AG04449 (cell line): ENCODE data around the gene RNASE7.
"Not testable (repeated sequence)": the region's sequence is repeated elsewhere in the genome, so short reads cannot be mapped to it uniquely, and the experiment has no call there.

Experiments
- CTCF ChIA-PET: fragments of 350-600 bp; formaldehyde crosslinking; extraction: SDS; loops from one replicate; lab custom pipeline; 2021; ENCODE audit warnings: antibody characterized with exemption; lab: Yijun Ruan, JAX
- POLR2A ChIA-PET: fragments of 400-600, 350-600 bp; formaldehyde crosslinking; extraction: SDS; loops from one replicate; lab custom pipeline; 2020; ENCODE audit warnings: antibody characterized with exemption, inconsistent platforms; lab: Yijun Ruan, JAX
- DNase-seq: peaks from one replicate; pipeline ENCODE4 v3.0.0-alpha.2; 2010; ENCODE audit warnings: low read depth, low spot score
- H3K4me3 ChIP-seq: 2 replicates; pipeline ENCODE4 v1.5.1; 2011; ENCODE audit warnings: low read depth, mild to moderate bottlenecking, control low read depth, low read length
- CTCF ChIP-seq: IDR thresholded peaks from one replicate; pipeline ENCODE4 v1.5.1; 2011; ENCODE audit warnings: mild to moderate bottlenecking, moderate library complexity, low read length, control low read depth, inconsistent platforms; ENCODE audit not compliant: insufficient read depth; ENCODE audit errors: missing control alignments

Gene RNASE7

GRCh38 chr14:21036751-21037150 lies 5.4 kb upstream of the RNASE7 start:
- no peak for DNase-seq
- no peak overlapping the region for H3K4me3 ChIP-seq
- no peak for TF ChIP-seq CTCF
- POLR2A ChIA-PET, result no interaction called here
- CTCF ChIA-PET, result interaction anchor here (1.0 to 12.6 kb wide), 6 partner anchors 10 to 68 kb away, joined by 3 to 172 read pairs (median 10); partner anchors contain the start of gene NDRG2

- TF ChIP-seq CTCF, result no peak
- no peak for DNase-seq
- H3K4me3 ChIP-seq, result no peak overlapping the region
- POLR2A ChIA-PET, result no interaction called here
- CTCF ChIA-PET, result interaction anchor here (1.8 to 12.6 kb wide), 3 partner anchors 10 to 67 kb away, joined by 11 to 172 read pairs (median 12); no protein-coding TSS in a partner anchor
Measured at GRCh38 chr14:21037156-21037555, 5.0 kb upstream of the RNASE7 start.

- no peak for DNase-seq
- ChIA-PET POLR2A (no interaction called here), CTCF (interaction anchor here (1.3 to 7.0 kb wide), 15 partner anchors 8 to 343 kb away, joined by 3 to 287 read pairs (median 11); partner anchors contain the start of genes NDRG2 and TPPP2)
- no peak overlapping the region for H3K4me3 ChIP-seq
- no peak for TF ChIP-seq CTCF
Measured at GRCh38 chr14:21038441-21039422, 3.4 kb upstream of the RNASE7 start.

GRCh38 chr14:21039585-21040369 lies 2.4 kb upstream of the RNASE7 start:
- peak; percentile 56 for TF ChIP-seq CTCF
- CTCF ChIA-PET, result interaction anchor here (0.5 to 7.0 kb wide), 33 partner anchors 8 to 417 kb away, joined by 3 to 287 read pairs (median 6); partner anchors contain the start of genes METTL17, NDRG2, RNASE8 and SLC39A2
- no peak overlapping the region for H3K4me3 ChIP-seq
- POLR2A ChIA-PET, result interaction anchor here (0.9 to 1.4 kb wide), 2 partner anchors 25 to 68 kb away, joined by 3 read pairs; no protein-coding TSS in a partner anchor
- DNase-seq, result peak; percentile 29

- no peak for DNase-seq
- TF ChIP-seq CTCF, result no peak
- POLR2A ChIA-PET, result interaction anchor here (0.6 to 1.4 kb wide), 3 partner anchors 26 to 68 kb away, joined by 3 read pairs; no protein-coding TSS in a partner anchor
- CTCF ChIA-PET, result interaction anchor here (0.6 to 7.0 kb wide), 32 partner anchors 10 to 416 kb away, joined by 3 to 287 read pairs (median 6); partner anchors contain the start of genes METTL17, NDRG2, RNASE8 and SLC39A2
- H3K4me3 ChIP-seq, result no peak overlapping the region
Measured at GRCh38 chr14:21040370-21040925, 1.7 kb upstream of the RNASE7 start.

- CTCF ChIA-PET, result interaction anchor here (0.7 to 7.0 kb wide), 23 partner anchors 9 to 348 kb away, joined by 3 to 287 read pairs (median 9); partner anchors contain the start of genes METTL17, NDRG2, RNASE8 and TPPP2
- not testable (repeated sequence) for DNase-seq, H3K4me3 ChIP-seq
- POLR2A ChIA-PET, result interaction anchor here (0.6 kb wide), 1 partner anchor 46 kb away, joined by 3 read pairs; no protein-coding TSS in a partner anchor
Measured at GRCh38 chr14:21040941-21041340, 1.2 kb upstream of the RNASE7 start.
